K562 (cell line): ENCODE measurements around the gene DYTN. TPM values are rescaled to one million over a fixed set of nuclear protein-coding genes. Genes with fewer than 3 reads are reported as not detected.

Experiments used
- ATAC-seq: fragments of 200-7000 bp; cut with Tn5 transposase; 3 replicates; pipeline ENCODE4 v1.9.1; 2020; ENCODE audit warnings: moderate library complexity
- BruUV-seq: library from RNA; stranded (reverse); fragments of 400-500 nt; replicated peaks from 2 replicates; lab custom pipeline; 2021; lab: Mats Ljungman, UMichigan
- CTCF ChIA-PET: fragments of 300-600 bp; formaldehyde crosslinking; extraction: SDS; loops from one replicate; lab custom pipeline; 2021; ENCODE audit warnings: low intra/inter-chr PET ratio; lab: Yijun Ruan, JAX
- POLR2A ChIA-PET: fragments of 300-600, 350-650 bp; sonication (Branson Sonifier 250); formaldehyde crosslinking; extraction: SDS; loops from one replicate; lab custom pipeline; 2021; ENCODE audit warnings: antibody characterized with exemption, inconsistent platforms; lab: Yijun Ruan, JAX
- DNase-seq, 4 experiments: peaks; one replicate each; pipeline versions ENCODE4 v3.0.0 to v3.0.0-alpha.2; 2011 to 2018; ENCODE audit warnings: low spot score in 3 of 4, mixed read lengths in 3 of 4; ENCODE audit errors: extremely low read depth in 1 of 4
- FAIRE-seq: peaks from 2 replicates; lab custom pipeline; 2011; peaks lifted over from hg19 to GRCh38; lab: Jason Lieb, UNC
- H2AFZ ChIP-seq: 2 replicates; pipeline ENCODE4 v1.6.0; 2011; ENCODE audit warnings: low read depth, low read length, control low read depth, inconsistent platforms
- H3K27ac ChIP-seq: fragments of 200-600 bp; 3 replicates; pipeline ENCODE4 v1.8.0; 2011; ENCODE audit warnings: low read depth, mild to moderate bottlenecking, control low read depth, inconsistent platforms, low read length, moderate library complexity, mixed read lengths; ENCODE audit errors: extremely low read depth
- H3K27me3 ChIP-seq, 2 experiments: fragments of 300-600 bp in 1 of 2; 2 replicates in 1 of 2; 3 replicates in 1 of 2; pipeline versions ENCODE4 v1.6.0 to v1.8.0; 2011; ENCODE audit warnings: inconsistent platforms in 2 of 2, low read length in 2 of 2, mild to moderate bottlenecking in 1 of 2, mixed read lengths in 1 of 2, moderate library complexity in 1 of 2; ENCODE audit not compliant: control insufficient read depth in 2 of 2, insufficient read depth in 2 of 2
- H3K36me3 ChIP-seq: fragments of 300-600 bp; 3 replicates; pipeline ENCODE4 v1.8.0; 2011; ENCODE audit warnings: mild to moderate bottlenecking, low read length, inconsistent platforms; ENCODE audit not compliant: control insufficient read depth, insufficient read depth
- H3K4me1 ChIP-seq, 2 experiments: fragments of 200-600 bp in 1 of 2; replicated peaks in 1 of 2; 2 replicates in 1 of 2; 3 replicates in 1 of 2; pipeline versions ENCODE4 v1.5.1 to v1.8.0; 2011; ENCODE audit warnings: inconsistent platforms in 2 of 2, low read length in 2 of 2, mild to moderate bottlenecking in 1 of 2, mixed read lengths in 1 of 2, moderate library complexity in 1 of 2; ENCODE audit not compliant: control insufficient read depth in 2 of 2, insufficient read depth in 2 of 2
- H3K4me2 ChIP-seq: 2 replicates; pipeline ENCODE4 v1.6.1; 2011; ENCODE audit warnings: low read length, control low read depth, inconsistent platforms, mixed read lengths; ENCODE audit not compliant: insufficient read depth
- H3K4me3 ChIP-seq: fragments of 200-600 bp; sonication (generic), shearing (Covaris generic); 2 replicates; pipeline ENCODE4 v1.5.1; 2016; ENCODE audit warnings: control low read depth, inconsistent platforms
- H3K79me2 ChIP-seq: fragments of 200-600 bp; 3 replicates; pipeline ENCODE4 v1.8.0; 2011; ENCODE audit warnings: low read length, inconsistent platforms; ENCODE audit not compliant: control insufficient read depth, insufficient read depth
- H3K9ac ChIP-seq, 2 experiments: 2 replicates each; pipeline versions ENCODE4 v1.6.0 to v1.6.1; 2011; ENCODE audit warnings: low read depth in 2 of 2, low read length in 2 of 2, control low read depth in 1 of 2, inconsistent platforms in 1 of 2, mild to moderate bottlenecking in 1 of 2, mixed read lengths in 1 of 2; ENCODE audit not compliant: insufficient read depth in 1 of 2
- H3K9me1 ChIP-seq: one replicate; pipeline ENCODE4 v1.6.0; 2011; ENCODE audit warnings: inconsistent platforms, mild to moderate bottlenecking, low read length, moderate library complexity; ENCODE audit not compliant: control insufficient read depth, insufficient read depth
- H3K9me3 ChIP-seq: replicated peaks from 2 replicates; pipeline ENCODE4 v1.5.1; 2011; ENCODE audit warnings: low read depth, low read length, inconsistent platforms; ENCODE audit not compliant: control insufficient read depth, insufficient read depth
- H4K20me1 ChIP-seq: replicated peaks from 2 replicates; pipeline ENCODE4 v1.6.1; 2011; ENCODE audit warnings: low read length, inconsistent platforms, mixed read lengths; ENCODE audit not compliant: control insufficient read depth, insufficient read depth
- KLF6 ChIP-seq: fragments of 250-450 bp; sonication (Bioruptor Pico); IDR thresholded peaks from 2 replicates; pipeline ENCODE4 v1.4.0; 2020; ENCODE audit warnings: mild to moderate bottlenecking, moderate library complexity, borderline replicate concordance
- MBD1 ChIP-seq: fragments of 250-450 bp; sonication (Bioruptor Pico); IDR thresholded peaks from 2 replicates; pipeline ENCODE4 v1.8.0; 2022; ENCODE audit warnings: inconsistent platforms
- NBN ChIP-seq: fragments of 450-650 bp; IDR thresholded peaks from 2 replicates; pipeline ENCODE4 v1.6.1; 2016; ENCODE audit warnings: low read depth, mild to moderate bottlenecking
- PRMT5 ChIP-seq: sonication (generic); formaldehyde crosslinking; IDR thresholded peaks from 2 replicates; pipeline ENCODE4 v1.5.0; 2020; ENCODE audit warnings: missing genetic modification reagents
- SMAD3 ChIP-seq: fragments of 450-650 bp; formaldehyde crosslinking; conservative IDR thresholded peaks from 2 replicates; pipeline ENCODE4 v1.4.0; 2020; ENCODE audit warnings: mild to moderate bottlenecking
- SMARCA4 ChIP-seq: fragments of 450-650 bp; IDR thresholded peaks from 2 replicates; pipeline ENCODE4 v1.6.1; 2016
- SRSF3 ChIP-seq: fragments of 200-400 bp; formaldehyde crosslinking; IDR thresholded peaks from 2 replicates; pipeline ENCODE4 v1.6.1; 2016; ENCODE audit warnings: mild to moderate bottlenecking, low read length, moderate library complexity; ENCODE audit not compliant: insufficient read depth
- ZKSCAN1 ChIP-seq: fragments of 150-350 bp; IDR thresholded peaks from 2 replicates; pipeline ENCODE4 v1.6.1; 2016; ENCODE audit warnings: low read depth, low read length
- ZNF3 ChIP-seq: fragments of 250-450 bp; sonication (Bioruptor Pico); IDR thresholded peaks from 2 replicates; pipeline ENCODE4 v1.5.0; 2021; ENCODE audit warnings: mild to moderate bottlenecking, moderate library complexity
- ZNF695 ChIP-seq: fragments of 450-650 bp; formaldehyde crosslinking; IDR thresholded peaks from 2 replicates; pipeline ENCODE4 v1.4.0; 2020; ENCODE audit warnings: mild to moderate bottlenecking, moderate library complexity
- ZNF740 ChIP-seq, 3 experiments: fragments of 200-800 bp in 1 of 3; sonication (Bioruptor generic) in 1 of 3; sonication (generic) in 1 of 3; formaldehyde crosslinking in 1 of 3; IDR thresholded peaks; 2 replicates each; pipeline versions ENCODE4 v1.6.1 to v1.8.0; 2016 to 2022; ENCODE audit warnings: mild to moderate bottlenecking in 2 of 3, missing compliant biosample characterization in 2 of 3, missing genetic modification characterization in 2 of 3, missing genetic modification reagents in 1 of 3
- WGBS: fragments of 100-300 bp; shearing (Covaris generic); methylation state at CpG from one replicate; pipeline ENCODE4 v1.1.6; 2016; ENCODE audit warnings: low coverage, mixed read lengths; ENCODE audit not compliant: insufficient coverage; ENCODE audit errors: missing lambda C conversion rate; 5-methylcytosine and 5-hydroxymethylcytosine counted together
- in situ Hi-C: fragments of 300-500 bp; cut with MboI; formaldehyde crosslinking; loops from 4 replicates; pipeline ENCODE4 v1.15.0; 2018; ENCODE audit warnings: inconsistent platforms, mixed read lengths
- intact Hi-C: fragments of 100-400 bp; cut with micrococcal nuclease; formaldehyde crosslinking; loops from 2 replicates; pipeline ENCODE4 v1.14.2; 2022
- polyA plus RNA-seq, 8 experiments: library from polyadenylated mRNA; depleted of rRNA in 4 of 8; stranded (reverse) in 5 of 8; unstranded in 3 of 8; fragments of >200 nt; fragmentation: Nextera tagmentation in 2 of 8; fragmentation: Illumina TruSeq in 1 of 8; extraction: Ambion mirVana in 2 of 8; extraction: Trizol in 1 of 8; gene quantifications; 2 replicates each; pipeline versions ENCODE4 v1.2.1 to v1.2.3, GENCODE V29; 2011 to 2014; ENCODE audit warnings: inconsistent platforms in 1 of 8, missing spikeins in 1 of 8
- total RNA-seq, 7 experiments: library from RNA; depleted of rRNA in 6 of 7; stranded (reverse); fragments of >200 nt in 6 of 7; fragmentation: Illumina TruSeq in 2 of 7; extraction: Trizol in 2 of 7; gene quantifications; 2 replicates each; pipeline versions ENCODE4 v1.2.1 to v1.2.3, GENCODE V29; 2011 to 2021; ENCODE audit warnings: low replicate concordance in 1 of 7
- TF ChIP-seq, protein P1 (sequence below): fragments of 450-650 bp; IDR thresholded peaks from 2 replicates; pipeline ENCODE4 v1.6.1; 2018; ENCODE audit not compliant: partially characterized antibody
- TF ChIP-seq, protein P2 (sequence below): fragments of 250-450 bp; sonication (Bioruptor Pico); IDR thresholded peaks from 2 replicates; pipeline ENCODE4 v1.5.0; 2020; ENCODE audit warnings: mild to moderate bottlenecking, borderline replicate concordance

Gene DYTN
- total and polyA plus RNA-seq, 9 of the 15 experiments (the other 6 are each of a cell fraction or from before 2014, with no cell fraction given) = not detected

DNA sequence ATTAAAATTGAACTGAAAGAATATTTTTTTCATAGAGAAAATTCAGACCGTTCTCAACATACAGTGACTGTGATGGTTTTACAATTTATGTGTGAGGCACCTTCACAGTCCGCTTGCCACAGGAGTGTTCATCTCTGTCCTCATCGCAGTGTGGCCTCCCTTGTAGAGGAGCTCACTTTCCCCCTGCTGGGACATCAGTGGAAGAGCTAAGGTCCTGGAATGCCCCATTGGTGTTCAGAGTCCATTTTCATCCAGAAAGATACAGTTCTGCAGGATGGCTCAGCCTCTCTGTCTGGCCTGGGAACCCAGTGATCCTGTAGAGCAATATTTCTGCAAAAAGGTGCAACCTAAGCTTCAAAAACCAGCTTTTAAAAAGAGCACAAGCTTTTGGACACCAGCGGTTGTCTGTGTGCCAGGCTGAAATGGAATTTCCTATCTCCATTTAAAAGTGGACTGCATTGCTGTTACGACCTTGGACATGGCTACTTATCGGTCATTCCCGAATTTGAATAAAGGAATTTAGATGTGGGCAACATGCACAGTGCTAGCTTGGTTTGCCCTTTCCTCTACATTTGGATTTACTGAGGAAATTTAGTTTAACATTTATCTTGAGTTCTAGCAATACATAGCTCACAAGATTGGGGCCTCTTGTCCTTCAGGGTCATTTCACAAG is 102.6 kb downstream of the DYTN start:
- H3K36me3 ChIP-seq = no peaks in the 10 kb centered on the region
- H4K20me1 ChIP-seq = no peaks in the 10 kb centered on the region
- peaks cover 0 to 4% of the 10 kb centered on the region in 2 experiments; a peak in 2 of 5 replicates for H3K4me1 ChIP-seq
- ATAC-seq (peak; percentile 87), DNase-seq (peak in 2 of 4 experiments; percentile 7 to 8), FAIRE-seq (no peak)
- H3K9me1 ChIP-seq = no peaks in the 10 kb centered on the region
- no peak overlapping the region for H3K4me3 ChIP-seq
- CTCF ChIA-PET = no interaction called here
- no peaks in the 10 kb centered on the region for H3K9me3 ChIP-seq
- no peak overlapping the region; the same call in 1 of the 2 replicates for H3K4me2 ChIP-seq
- no TSS peak for BruUV-seq
- peak overlapping the region; percentile 78 for H2AFZ ChIP-seq
- peak overlapping the region; percentile 61; the same call in 2 of the 3 replicates for H3K27ac ChIP-seq
- POLR2A ChIA-PET = interaction anchor here (0.6 kb wide), 1 partner anchor 75 kb away, joined by 3 read pairs; no protein-coding TSS in a partner anchor
- H3K27me3 ChIP-seq = 0 out of 5 replicates have a peak, but pooled peaks cover 0 to 1% of the 10 kb centered on the region in 2 experiments
- no peak overlapping the region for H3K9ac ChIP-seq
- no peaks in the 10 kb centered on the region for H3K79me2 ChIP-seq
- intact Hi-C loops = no loop called here
- in situ Hi-C loops = no loop called here
- 43% methylated on average over 7 of the region's 7 CpGs for WGBS
- TF ChIP-seq SRSF3 (no peak), ZNF3 (CRISPR knock-in tag) (no peak), SMARCA4 (no peak), MBD1 (CRISPR knock-in tag) (no peak), ZNF695 (CRISPR knock-in tag) (no peak), ZNF740 (CRISPR knock-in tag; IDR thresholded peaks at IDR 0.05) (no peak), ZNF740 (tag; IDR thresholded peaks at IDR 0.05) (no peak), PRMT5 (CRISPR knock-in tag) (no peak), NBN (no peak), SMAD3 (no peak), KLF6 (CRISPR knock-in tag) (no peak), ZKSCAN1 (no peak)
- TF ChIP-seq, protein P1, sequence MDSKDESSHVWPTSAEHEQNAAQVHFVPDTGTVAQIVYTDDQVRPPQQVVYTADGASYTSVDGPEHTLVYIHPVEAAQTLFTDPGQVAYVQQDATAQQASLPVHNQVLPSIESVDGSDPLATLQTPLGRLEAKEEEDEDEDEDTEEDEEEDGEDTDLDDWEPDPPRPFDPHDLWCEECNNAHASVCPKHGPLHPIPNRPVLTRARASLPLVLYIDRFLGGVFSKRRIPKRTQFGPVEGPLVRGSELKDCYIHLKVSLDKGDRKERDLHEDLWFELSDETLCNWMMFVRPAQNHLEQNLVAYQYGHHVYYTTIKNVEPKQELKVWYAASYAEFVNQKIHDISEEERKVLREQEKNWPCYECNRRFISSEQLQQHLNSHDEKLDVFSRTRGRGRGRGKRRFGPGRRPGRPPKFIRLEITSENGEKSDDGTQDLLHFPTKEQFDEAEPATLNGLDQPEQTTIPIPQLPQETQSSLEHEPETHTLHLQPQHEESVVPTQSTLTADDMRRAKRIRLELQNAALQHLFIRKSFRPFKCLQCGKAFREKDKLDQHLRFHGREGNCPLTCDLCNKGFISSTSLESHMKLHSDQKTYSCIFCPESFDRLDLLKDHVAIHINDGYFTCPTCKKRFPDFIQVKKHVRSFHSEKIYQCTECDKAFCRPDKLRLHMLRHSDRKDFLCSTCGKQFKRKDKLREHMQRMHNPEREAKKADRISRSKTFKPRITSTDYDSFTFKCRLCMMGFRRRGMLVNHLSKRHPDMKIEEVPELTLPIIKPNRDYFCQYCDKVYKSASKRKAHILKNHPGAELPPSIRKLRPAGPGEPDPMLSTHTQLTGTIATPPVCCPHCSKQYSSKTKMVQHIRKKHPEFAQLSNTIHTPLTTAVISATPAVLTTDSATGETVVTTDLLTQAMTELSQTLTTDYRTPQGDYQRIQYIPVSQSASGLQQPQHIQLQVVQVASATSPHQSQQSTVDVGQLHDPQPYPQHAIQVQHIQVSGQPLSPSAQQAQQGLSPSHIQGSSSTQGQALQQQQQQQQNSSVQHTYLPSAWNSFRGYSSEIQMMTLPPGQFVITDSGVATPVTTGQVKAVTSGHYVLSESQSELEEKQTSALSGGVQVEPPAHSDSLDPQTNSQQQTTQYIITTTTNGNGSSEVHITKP = no peak
- TF ChIP-seq, protein P2, sequence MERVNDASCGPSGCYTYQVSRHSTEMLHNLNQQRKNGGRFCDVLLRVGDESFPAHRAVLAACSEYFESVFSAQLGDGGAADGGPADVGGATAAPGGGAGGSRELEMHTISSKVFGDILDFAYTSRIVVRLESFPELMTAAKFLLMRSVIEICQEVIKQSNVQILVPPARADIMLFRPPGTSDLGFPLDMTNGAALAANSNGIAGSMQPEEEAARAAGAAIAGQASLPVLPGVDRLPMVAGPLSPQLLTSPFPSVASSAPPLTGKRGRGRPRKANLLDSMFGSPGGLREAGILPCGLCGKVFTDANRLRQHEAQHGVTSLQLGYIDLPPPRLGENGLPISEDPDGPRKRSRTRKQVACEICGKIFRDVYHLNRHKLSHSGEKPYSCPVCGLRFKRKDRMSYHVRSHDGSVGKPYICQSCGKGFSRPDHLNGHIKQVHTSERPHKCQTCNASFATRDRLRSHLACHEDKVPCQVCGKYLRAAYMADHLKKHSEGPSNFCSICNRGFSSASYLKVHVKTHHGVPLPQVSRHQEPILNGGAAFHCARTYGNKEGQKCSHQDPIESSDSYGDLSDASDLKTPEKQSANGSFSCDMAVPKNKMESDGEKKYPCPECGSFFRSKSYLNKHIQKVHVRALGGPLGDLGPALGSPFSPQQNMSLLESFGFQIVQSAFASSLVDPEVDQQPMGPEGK (CRISPR knock-in tag) = no peak
